Astrocyte of the spinal cord (primary cell): Measurements from ENCODE around the gene PCDH15.

Experiments used
- DNase-seq: peaks from one replicate; pipeline ENCODE4 v3.0.0; 2011; ENCODE audit warnings: low read depth, low spot score
- H3K4me3 ChIP-seq: 2 replicates; pipeline ENCODE4 v1.5.1; 2011; ENCODE audit warnings: low read depth, mild to moderate bottlenecking, low read length, moderate library complexity
- CTCF ChIP-seq: IDR thresholded peaks from 2 replicates; pipeline ENCODE4 v1.5.1; 2012; ENCODE audit warnings: low read depth, mild to moderate bottlenecking, low read length, inconsistent platforms
- in situ Hi-C: cut with HindIII; loops from 2 replicates; pipeline ENCODE4 v1.10.0; 2017; ENCODE audit warnings: low sequenced_read_pairs

PCDH15 gene

GRCh38 chr10:53770903-53771302 lies 1030.1 kb downstream of the PCDH15 start:
- DNase-seq, result no peak
- in situ Hi-C loops, result no loop called here
- no peak overlapping the region for H3K4me3 ChIP-seq
- no peak for TF ChIP-seq CTCF

GRCh38 chr10:53765311-53765710 lies 1035.7 kb downstream of the PCDH15 start:
- H3K4me3 ChIP-seq, result no peak overlapping the region
- no peak for TF ChIP-seq CTCF
- peak; percentile 40 for DNase-seq
- in situ Hi-C loops, result no loop called here

- no peak for DNase-seq
- TF ChIP-seq CTCF, result no peak
- in situ Hi-C loops, result no loop called here
- H3K4me3 ChIP-seq, result no peak overlapping the region
Observed at GRCh38 chr10:53754596-53755250, 1046.3 kb downstream of the PCDH15 start.
